ENCODE measurements around the gene RNF32. TPM values are rescaled to one million over a fixed set of nuclear protein-coding genes. Genes with fewer than 3 reads are reported as not detected.
"Not testable (repeated sequence)": the region's sequence is repeated elsewhere in the genome, so short reads cannot be mapped to it uniquely, and the experiment has no call there.

The RNF32 gene
- total and polyA plus RNA-seq, 9 donors: 0.75 to 2.6 (median 2.1) TPM

DNA sequence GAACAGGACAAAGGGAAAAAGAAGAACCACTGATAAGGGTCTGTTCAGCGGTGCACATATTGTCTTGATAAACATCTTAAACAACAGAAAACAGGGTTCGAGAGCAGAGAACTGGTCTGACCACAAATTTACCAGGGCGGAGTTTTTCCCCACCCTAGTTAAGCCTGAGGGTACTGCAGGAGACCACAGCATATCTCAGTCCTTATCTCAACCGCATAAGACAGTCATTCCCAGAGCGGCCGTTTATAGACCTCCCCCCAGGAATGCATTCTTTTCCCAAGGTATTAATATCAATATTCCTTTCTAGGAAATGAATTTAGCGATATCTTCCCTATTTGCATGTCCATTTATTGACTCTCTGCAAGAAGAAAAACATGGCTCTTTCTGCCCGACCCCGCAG is 56.7 kb downstream of the RNF32 start:
- DNase-seq; H3K36me3 ChIP-seq (ENCODE audit: control insufficient read depth, insufficient read depth, low read length); H3K27ac ChIP-seq (ENCODE audit: low read length); H3K27me3 ChIP-seq (ENCODE audit: control insufficient read depth, insufficient read depth, low read length); H3K4me1 ChIP-seq (ENCODE audit: control insufficient read depth, insufficient read depth, low read length); H3K4me3 ChIP-seq (ENCODE audit: low read length): not testable (repeated sequence)
- H3K9me3 ChIP-seq (replicated peaks; ENCODE audit: control insufficient read depth, low read depth, low read length): peaks cover 20% of the 10 kb centered on the region
- 96% methylated on average over 6 of the region's 9 CpGs for WGBS (ENCODE audit: insufficient coverage)

DNA sequence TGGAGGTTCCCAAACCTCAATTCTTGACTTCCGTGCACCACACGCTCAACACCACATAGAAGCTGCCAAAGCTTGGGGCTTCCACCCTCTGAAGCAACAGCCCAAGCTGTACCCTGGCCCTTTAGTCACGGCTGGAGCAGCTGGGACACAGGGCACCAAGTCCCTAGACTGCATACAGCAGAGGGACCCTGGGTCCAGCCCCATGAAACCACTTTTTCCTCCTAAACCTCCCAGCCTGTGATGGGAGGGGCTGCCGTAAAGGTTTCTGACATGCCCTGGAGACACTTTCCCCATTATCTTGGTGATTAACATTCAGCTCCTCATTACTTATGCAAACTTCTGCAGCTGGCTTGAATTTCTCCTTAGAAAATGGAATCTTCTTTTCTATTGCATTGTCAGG is 57.9 kb downstream of the RNF32 start:
- not testable (repeated sequence) for DNase-seq; H3K4me1 ChIP-seq (ENCODE audit: control insufficient read depth, insufficient read depth, low read length); H3K36me3 ChIP-seq (ENCODE audit: control insufficient read depth, insufficient read depth, low read length); H3K4me3 ChIP-seq (ENCODE audit: low read length); H3K27me3 ChIP-seq (ENCODE audit: control insufficient read depth, insufficient read depth, low read length); H3K27ac ChIP-seq (ENCODE audit: low read length)
- WGBS (ENCODE audit: insufficient coverage): 95% methylated on average over 3 of the region's 4 CpGs
- peaks cover 20% of the 10 kb centered on the region for H3K9me3 ChIP-seq (replicated peaks; ENCODE audit: control insufficient read depth, low read depth, low read length)

DNA sequence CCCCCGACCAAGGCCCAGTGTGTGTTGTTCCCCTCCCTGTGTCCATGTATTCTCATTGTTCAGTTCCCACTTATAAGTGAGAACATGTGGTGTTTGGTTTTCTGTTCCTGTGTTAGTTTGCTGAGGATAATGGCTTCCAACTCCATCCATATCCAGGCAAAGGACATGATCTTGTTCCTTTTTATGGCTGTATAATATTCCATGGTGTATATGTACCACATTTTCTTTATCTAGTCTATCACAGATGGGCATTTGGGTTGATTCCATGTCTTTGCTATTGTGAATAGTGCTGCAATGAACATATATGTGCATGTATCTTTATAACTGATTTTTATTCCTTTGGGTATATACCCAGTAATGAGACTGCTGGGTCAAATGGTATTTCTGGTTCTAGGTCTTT is 61.2 kb downstream of the RNF32 start:
- not testable (repeated sequence) for H3K27me3 ChIP-seq (ENCODE audit: control insufficient read depth, insufficient read depth, low read length); H3K4me3 ChIP-seq (ENCODE audit: low read length)
- no CpG with 5 or more reads among the region's 1 CpG for WGBS (ENCODE audit: insufficient coverage)

DNA sequence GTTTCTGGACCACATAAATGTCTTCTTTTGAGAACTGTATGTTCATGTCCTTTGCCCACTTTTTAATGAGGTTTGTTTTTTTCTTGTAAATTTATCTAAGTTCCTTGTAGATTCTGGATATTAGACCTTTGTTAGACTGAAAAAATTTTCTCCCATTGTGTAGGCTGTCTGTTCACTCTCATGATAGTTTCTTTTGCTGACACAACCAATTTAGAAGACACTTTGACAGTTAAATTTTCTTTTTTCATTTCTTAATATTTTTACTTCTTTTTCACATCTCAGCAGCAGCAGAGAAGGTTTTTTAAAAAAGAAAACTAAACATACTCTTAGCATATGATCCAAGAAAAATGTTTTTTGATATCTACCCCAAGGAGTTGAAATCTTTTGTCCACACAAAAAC is 61.8 kb downstream of the RNF32 start:
- no peaks in the 10 kb centered on the region for H3K4me1 ChIP-seq (ENCODE audit: control insufficient read depth, insufficient read depth, low read length)
- no peak overlapping the region for H3K4me3 ChIP-seq (ENCODE audit: low read length)
- H3K27ac ChIP-seq (ENCODE audit: low read length): no peak overlapping the region
- H3K36me3 ChIP-seq (ENCODE audit: control insufficient read depth, insufficient read depth, low read length): no peaks in the 10 kb centered on the region
- peaks cover 9% of the 10 kb centered on the region for H3K9me3 ChIP-seq (replicated peaks; ENCODE audit: control insufficient read depth, low read depth, low read length)
- H3K27me3 ChIP-seq (ENCODE audit: control insufficient read depth, insufficient read depth, low read length): no peaks in the 10 kb centered on the region
- DNase-seq: no peak

More for the DNA sequence above, 61.2 kb downstream of the RNF32 start:
- not testable (repeated sequence) for H3K27ac ChIP-seq (ENCODE audit: low read length); DNase-seq; H3K4me1 ChIP-seq (ENCODE audit: control insufficient read depth, insufficient read depth, low read length); H3K36me3 ChIP-seq (ENCODE audit: control insufficient read depth, insufficient read depth, low read length)
- peaks cover 13% of the 10 kb centered on the region for H3K9me3 ChIP-seq (replicated peaks; ENCODE audit: control insufficient read depth, low read depth, low read length)

DNA sequence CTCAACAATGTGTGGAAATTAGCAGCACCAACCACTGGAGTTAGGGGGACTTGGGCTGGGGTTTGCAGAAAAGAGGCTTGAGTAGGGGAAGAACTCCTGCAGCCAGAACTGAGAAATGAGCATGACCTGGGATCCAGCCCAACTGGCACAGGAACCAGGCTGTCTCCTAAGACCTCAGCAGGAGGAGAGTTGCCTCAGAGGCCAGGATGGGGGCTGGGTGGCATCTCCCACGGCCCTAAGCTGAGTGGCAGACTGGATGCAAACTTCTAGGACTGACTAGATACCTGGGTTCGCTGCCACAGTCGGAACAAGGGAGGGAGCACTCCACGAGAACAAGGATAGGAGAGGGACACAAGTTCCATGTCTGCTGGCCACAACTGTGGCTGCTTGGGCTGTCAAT is 62.6 kb downstream of the RNF32 start:
- 95% methylated on average over 4 of the region's 4 CpGs for WGBS (ENCODE audit: insufficient coverage)
- Histone ChIP-seq H3K27ac (ENCODE audit: low read length) (no peak overlapping the region), H3K27me3 (ENCODE audit: control insufficient read depth, insufficient read depth, low read length) (no peaks in the 10 kb centered on the region), H3K4me3 (ENCODE audit: low read length) (no peak overlapping the region), H3K9me3 (replicated peaks; ENCODE audit: control insufficient read depth, low read depth, low read length) (peaks cover 3% of the 10 kb centered on the region), H3K4me1 (ENCODE audit: control insufficient read depth, insufficient read depth, low read length) (no peaks in the 10 kb centered on the region), H3K36me3 (ENCODE audit: control insufficient read depth, insufficient read depth, low read length) (no peaks in the 10 kb centered on the region)
- DNase-seq: no peak

DNA sequence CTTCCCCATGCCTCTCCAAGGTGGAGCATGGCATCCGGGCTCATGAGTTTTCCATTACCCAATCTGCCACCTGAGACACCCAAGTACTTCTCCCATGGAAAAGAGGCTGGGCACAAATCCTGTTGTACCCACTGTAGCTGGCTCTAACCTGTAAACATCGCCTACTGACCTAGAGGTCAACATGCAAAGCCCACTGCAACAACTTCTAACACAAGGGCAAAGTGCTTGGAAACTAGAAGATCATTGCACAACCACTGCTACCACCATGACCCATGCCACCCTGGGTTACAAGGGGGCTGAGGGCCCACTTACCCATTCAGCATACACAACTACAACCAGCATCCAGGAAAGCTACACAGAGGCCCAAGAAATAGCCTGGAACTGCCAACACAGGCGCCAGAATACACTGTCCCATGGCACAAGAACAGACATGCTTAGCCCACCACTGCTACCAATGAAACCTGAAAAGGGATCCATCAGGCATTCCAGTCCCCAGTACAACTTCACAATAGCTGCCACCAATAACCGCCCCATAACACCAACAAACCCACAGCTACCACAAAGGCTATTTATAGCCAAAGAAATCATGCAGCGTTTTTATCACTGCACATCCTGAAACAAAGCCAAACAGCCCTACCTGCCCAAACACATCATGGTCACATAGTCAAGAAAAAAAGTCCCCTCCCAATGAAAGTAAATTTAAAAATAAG is 63.4 kb downstream of the RNF32 start:
- Histone ChIP-seq H3K9me3 (replicated peaks; ENCODE audit: control insufficient read depth, low read depth, low read length) (peaks cover 5% of the 10 kb centered on the region), H3K27ac (ENCODE audit: low read length) (no peak overlapping the region), H3K4me3 (ENCODE audit: low read length) (no peak overlapping the region), H3K27me3 (ENCODE audit: control insufficient read depth, insufficient read depth, low read length) (no peaks in the 10 kb centered on the region), H3K4me1 (ENCODE audit: control insufficient read depth, insufficient read depth, low read length) (no peaks in the 10 kb centered on the region), H3K36me3 (ENCODE audit: control insufficient read depth, insufficient read depth, low read length) (peaks cover 1% of the 10 kb centered on the region)
- 73% methylated on average over 4 of the region's 5 CpGs for WGBS (ENCODE audit: insufficient coverage)
- no peak for DNase-seq

DNA sequence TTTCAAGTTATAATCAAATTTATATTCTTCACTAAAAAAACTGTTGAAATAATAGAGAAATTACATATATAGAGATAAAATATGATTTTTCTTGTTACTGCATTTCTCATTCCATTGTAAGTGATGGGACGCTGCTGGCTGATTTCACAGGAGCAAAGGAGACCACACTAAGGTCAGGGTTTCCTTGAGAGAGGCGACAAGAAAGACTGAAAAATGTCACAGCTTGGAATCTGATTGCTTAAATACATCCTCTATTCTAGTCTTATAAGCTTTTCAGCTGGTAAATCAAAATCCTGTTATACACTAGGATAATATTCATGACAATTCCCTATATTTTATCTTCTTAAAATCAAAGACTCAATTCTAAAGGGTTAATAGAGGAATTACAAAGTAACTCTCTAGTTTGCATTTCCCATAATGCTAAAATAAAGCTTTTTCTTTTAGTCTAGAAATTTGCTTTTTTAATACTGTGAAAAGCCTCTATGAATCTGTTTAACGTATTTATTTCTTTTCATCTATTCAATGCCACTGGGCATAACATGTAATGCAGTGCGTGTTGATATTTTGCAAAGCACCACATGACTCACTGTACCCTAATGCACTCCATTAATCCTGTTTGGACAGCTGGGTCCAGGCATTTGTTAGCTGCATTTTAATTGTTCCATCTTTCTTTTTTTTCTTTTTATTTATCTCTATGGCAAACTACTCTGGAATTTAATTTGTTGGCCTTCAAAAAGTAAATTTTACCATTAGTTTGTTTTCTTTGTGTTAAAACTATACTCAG is 81.7 kb downstream of the RNF32 start:
- Histone ChIP-seq H3K27ac (ENCODE audit: low read length) (no peak overlapping the region), H3K36me3 (ENCODE audit: control insufficient read depth, insufficient read depth, low read length) (no peaks in the 10 kb centered on the region), H3K4me1 (ENCODE audit: control insufficient read depth, insufficient read depth, low read length) (no peaks in the 10 kb centered on the region), H3K9me3 (replicated peaks; ENCODE audit: control insufficient read depth, low read depth, low read length) (no peaks in the 10 kb centered on the region), H3K4me3 (ENCODE audit: low read length) (no peak overlapping the region), H3K27me3 (ENCODE audit: control insufficient read depth, insufficient read depth, low read length) (no peaks in the 10 kb centered on the region)
- no peak for DNase-seq
- WGBS (ENCODE audit: insufficient coverage): 83% methylated on average over 1 of the region's 4 CpGs

DNA sequence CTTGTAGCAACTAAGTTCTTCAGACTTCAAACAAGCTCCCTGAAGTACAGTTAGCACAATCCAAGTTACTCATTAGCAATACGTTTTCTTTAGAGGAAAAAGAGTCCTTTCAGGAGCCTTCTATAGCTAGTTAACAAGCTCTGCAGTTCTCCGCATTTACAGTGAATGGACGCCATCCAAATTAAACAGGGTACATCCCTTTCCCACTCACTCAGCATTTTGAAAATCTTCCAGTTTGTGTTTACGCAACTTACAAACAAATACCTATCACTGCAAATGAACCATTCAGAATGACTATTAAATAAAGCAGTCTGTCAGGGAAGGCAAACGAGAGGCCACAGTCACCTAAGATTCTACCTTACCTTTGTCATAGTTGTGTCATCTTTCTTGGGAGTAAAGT is 84.5 kb downstream of the RNF32 start:
- DNase-seq: no peak
- Histone ChIP-seq H3K27me3 (ENCODE audit: control insufficient read depth, insufficient read depth, low read length) (no peaks in the 10 kb centered on the region), H3K9me3 (replicated peaks; ENCODE audit: control insufficient read depth, low read depth, low read length) (no peaks in the 10 kb centered on the region), H3K27ac (ENCODE audit: low read length) (no peak overlapping the region), H3K36me3 (ENCODE audit: control insufficient read depth, insufficient read depth, low read length) (no peaks in the 10 kb centered on the region), H3K4me3 (ENCODE audit: low read length) (no peak overlapping the region), H3K4me1 (ENCODE audit: control insufficient read depth, insufficient read depth, low read length) (no peaks in the 10 kb centered on the region)
- 86% methylated on average over 3 of the region's 5 CpGs for WGBS (ENCODE audit: insufficient coverage)

DNA sequence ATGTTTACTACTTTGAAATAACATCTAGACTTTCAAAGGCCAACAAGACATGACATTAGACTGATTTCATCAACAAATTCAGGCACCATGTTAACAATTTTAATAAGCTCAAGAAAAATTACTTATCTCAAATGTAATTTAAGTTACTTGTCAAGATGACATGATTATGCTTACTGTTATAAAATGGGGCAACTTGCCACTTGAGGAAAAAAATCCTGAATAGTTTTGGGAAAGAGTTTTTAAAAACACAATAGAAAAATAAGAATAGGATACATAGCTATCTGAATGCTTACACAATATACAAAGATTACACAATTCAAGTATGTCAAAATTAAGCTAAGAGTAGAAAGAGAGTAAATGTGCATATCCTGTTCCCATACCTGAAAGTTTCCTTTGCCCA is 85.4 kb downstream of the RNF32 start:
- no peak for DNase-seq
- no peaks in the 10 kb centered on the region for H3K9me3 ChIP-seq (replicated peaks; ENCODE audit: control insufficient read depth, low read depth, low read length)
- H3K27ac ChIP-seq (ENCODE audit: low read length): no peak overlapping the region
- H3K4me3 ChIP-seq (ENCODE audit: low read length): no peak overlapping the region
- no peaks in the 10 kb centered on the region for H3K4me1 ChIP-seq (ENCODE audit: control insufficient read depth, insufficient read depth, low read length)
- H3K36me3 ChIP-seq (ENCODE audit: control insufficient read depth, insufficient read depth, low read length): no peaks in the 10 kb centered on the region
- H3K27me3 ChIP-seq (ENCODE audit: control insufficient read depth, insufficient read depth, low read length): no peaks in the 10 kb centered on the region

Data from muscle of leg (tissue), 11 donors.